Ishikawa (cell line): ENCODE data around the gene ELAVL2.

Experiments
- CEBPB ChIP-seq: IDR thresholded peaks from 2 replicates; pipeline ENCODE4 v1.6.1; 2012
- CREB1 ChIP-seq: IDR thresholded peaks from 2 replicates; pipeline ENCODE4 v1.6.1; 2012; ENCODE audit warnings: low read depth
- EGR1 ChIP-seq: IDR thresholded peaks from 2 replicates; pipeline ENCODE4 v1.6.1; 2012
- EP300 ChIP-seq: IDR thresholded peaks from 2 replicates; pipeline ENCODE4 v1.6.1; 2012; ENCODE audit warnings: borderline replicate concordance
- FOXM1 ChIP-seq: IDR thresholded peaks from 2 replicates; pipeline ENCODE4 v1.6.1; 2012; ENCODE audit warnings: low read depth, borderline replicate concordance
- NFIC ChIP-seq: IDR thresholded peaks from 2 replicates; pipeline ENCODE4 v1.6.1; 2012
- RAD21 ChIP-seq: IDR thresholded peaks from 2 replicates; pipeline ENCODE4 v1.6.1; 2012; ENCODE audit warnings: low read depth
- TAF1 ChIP-seq: IDR thresholded peaks from 2 replicates; pipeline ENCODE4 v1.6.1; 2012; ENCODE audit warnings: low read depth, mild to moderate bottlenecking
- TCF12 ChIP-seq: IDR thresholded peaks from 2 replicates; pipeline ENCODE4 v1.6.1; 2012; ENCODE audit warnings: low read depth
- TEAD4 ChIP-seq: IDR thresholded peaks from 2 replicates; pipeline ENCODE4 v1.6.1; 2012
- YY1 ChIP-seq: IDR thresholded peaks from 2 replicates; pipeline ENCODE4 v1.6.1; 2012; ENCODE audit warnings: low read depth
- ZBTB7A ChIP-seq: IDR thresholded peaks from 2 replicates; pipeline ENCODE4 v1.6.1; 2012; ENCODE audit warnings: low read depth
- TF ChIP-seq, protein P1 (sequence below): IDR thresholded peaks from 2 replicates; pipeline ENCODE4 v1.6.1; 2012
- TF ChIP-seq, protein P2 (sequence below): IDR thresholded peaks from 2 replicates; pipeline ENCODE4 v1.6.1; 2012; ENCODE audit warnings: low read depth, mild to moderate bottlenecking
- TF ChIP-seq, protein P3 (sequence below): IDR thresholded peaks from 2 replicates; pipeline ENCODE4 v1.6.1; 2012

Gene ELAVL2

DNA sequence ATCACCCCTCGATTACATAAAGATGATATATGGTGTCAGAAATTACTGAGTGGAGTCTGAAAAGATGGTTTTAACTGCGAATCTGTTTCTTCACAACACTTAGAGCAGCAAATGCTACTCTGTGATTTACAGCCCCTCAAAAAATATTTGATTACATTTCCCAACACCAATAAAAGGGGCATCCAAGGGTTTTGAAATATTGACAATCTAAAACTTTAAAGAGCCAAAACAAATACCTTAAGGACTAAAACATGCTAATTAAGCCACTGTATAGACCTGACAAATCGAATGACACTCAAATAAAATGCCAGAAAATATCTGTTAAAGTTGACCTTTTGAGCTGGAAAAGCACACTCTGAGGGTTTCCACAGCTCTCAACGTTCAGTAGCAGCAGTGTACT is 73.2 kb downstream of the ELAVL2 start:
- TF ChIP-seq YY1 (no peak), TEAD4 (no peak), ZBTB7A (no peak), TAF1 (no peak), RAD21 (no peak), CREB1 (no peak), EGR1 (no peak), FOXM1 (no peak), CEBPB (no peak), TCF12 (no peak), NFIC (no peak)
- TF ChIP-seq, protein P1, sequence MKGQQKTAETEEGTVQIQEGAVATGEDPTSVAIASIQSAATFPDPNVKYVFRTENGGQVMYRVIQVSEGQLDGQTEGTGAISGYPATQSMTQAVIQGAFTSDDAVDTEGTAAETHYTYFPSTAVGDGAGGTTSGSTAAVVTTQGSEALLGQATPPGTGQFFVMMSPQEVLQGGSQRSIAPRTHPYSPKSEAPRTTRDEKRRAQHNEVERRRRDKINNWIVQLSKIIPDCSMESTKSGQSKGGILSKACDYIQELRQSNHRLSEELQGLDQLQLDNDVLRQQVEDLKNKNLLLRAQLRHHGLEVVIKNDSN: no peak
- TF ChIP-seq, protein P2, sequence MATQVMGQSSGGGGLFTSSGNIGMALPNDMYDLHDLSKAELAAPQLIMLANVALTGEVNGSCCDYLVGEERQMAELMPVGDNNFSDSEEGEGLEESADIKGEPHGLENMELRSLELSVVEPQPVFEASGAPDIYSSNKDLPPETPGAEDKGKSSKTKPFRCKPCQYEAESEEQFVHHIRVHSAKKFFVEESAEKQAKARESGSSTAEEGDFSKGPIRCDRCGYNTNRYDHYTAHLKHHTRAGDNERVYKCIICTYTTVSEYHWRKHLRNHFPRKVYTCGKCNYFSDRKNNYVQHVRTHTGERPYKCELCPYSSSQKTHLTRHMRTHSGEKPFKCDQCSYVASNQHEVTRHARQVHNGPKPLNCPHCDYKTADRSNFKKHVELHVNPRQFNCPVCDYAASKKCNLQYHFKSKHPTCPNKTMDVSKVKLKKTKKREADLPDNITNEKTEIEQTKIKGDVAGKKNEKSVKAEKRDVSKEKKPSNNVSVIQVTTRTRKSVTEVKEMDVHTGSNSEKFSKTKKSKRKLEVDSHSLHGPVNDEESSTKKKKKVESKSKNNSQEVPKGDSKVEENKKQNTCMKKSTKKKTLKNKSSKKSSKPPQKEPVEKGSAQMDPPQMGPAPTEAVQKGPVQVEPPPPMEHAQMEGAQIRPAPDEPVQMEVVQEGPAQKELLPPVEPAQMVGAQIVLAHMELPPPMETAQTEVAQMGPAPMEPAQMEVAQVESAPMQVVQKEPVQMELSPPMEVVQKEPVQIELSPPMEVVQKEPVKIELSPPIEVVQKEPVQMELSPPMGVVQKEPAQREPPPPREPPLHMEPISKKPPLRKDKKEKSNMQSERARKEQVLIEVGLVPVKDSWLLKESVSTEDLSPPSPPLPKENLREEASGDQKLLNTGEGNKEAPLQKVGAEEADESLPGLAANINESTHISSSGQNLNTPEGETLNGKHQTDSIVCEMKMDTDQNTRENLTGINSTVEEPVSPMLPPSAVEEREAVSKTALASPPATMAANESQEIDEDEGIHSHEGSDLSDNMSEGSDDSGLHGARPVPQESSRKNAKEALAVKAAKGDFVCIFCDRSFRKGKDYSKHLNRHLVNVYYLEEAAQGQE: no peak
- TF ChIP-seq, protein P3, sequence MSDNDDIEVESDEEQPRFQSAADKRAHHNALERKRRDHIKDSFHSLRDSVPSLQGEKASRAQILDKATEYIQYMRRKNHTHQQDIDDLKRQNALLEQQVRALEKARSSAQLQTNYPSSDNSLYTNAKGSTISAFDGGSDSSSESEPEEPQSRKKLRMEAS: no peak

DNA sequence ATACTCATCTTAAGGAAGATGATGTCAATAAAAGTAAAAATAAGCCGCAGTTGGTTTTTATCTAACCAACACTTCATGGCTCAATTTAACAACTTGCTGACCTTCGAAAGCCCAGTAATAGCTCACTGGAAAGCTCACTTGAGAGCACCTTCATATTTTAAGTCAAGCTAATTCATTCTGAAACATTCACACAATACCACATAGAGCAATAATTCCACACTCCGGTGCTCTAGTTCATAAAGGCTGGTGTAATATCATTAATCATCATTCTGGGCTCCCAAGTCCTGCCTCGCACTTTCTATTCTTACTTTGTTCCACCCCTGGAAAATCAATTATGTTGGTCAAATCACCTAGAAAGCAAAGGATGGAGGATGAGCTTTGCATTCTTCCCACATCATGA is 74.4 kb downstream of the ELAVL2 start:
- no peak for TF ChIP-seq CEBPB
- TF ChIP-seq TEAD4: no peak
- no peak for TF ChIP-seq RAD21
- no peak for TF ChIP-seq CREB1
- TF ChIP-seq, protein P2: no peak
- no peak for TF ChIP-seq YY1
- TF ChIP-seq TAF1: no peak
- TF ChIP-seq FOXM1: no peak
- TF ChIP-seq TCF12: no peak
- no peak for TF ChIP-seq NFIC
- TF ChIP-seq, protein P1: no peak
- no peak for TF ChIP-seq ZBTB7A
- no peak for TF ChIP-seq EP300
- TF ChIP-seq, protein P3: no peak
- TF ChIP-seq EGR1: no peak

DNA sequence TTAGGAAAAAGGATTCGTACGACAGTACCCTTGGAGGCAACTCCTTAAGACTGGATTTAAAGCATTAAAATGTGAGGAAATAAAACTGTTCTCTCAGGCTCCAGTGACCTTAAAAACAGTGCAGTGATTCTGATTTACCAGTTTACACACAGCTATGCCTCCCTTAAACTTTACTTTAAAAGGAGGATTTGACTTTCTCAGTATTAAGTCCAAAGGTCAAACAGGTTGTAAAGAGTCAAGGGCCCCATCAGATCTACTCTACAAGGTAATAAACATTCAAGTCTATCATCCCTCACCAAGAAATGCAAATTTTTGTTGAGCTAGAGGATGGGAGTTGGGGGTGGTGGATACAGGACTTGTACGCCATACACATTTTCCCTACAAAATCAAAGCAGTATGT is 75.2 kb downstream of the ELAVL2 start:
- TF ChIP-seq, protein P3: no peak
- TF ChIP-seq YY1: no peak
- no peak for TF ChIP-seq ZBTB7A
- no peak for TF ChIP-seq TAF1
- no peak for TF ChIP-seq TEAD4
- no peak for TF ChIP-seq EGR1
- TF ChIP-seq EP300: no peak
- TF ChIP-seq RAD21: no peak
- TF ChIP-seq CREB1: no peak
- TF ChIP-seq, protein P1: no peak
- TF ChIP-seq TCF12: no peak
- no peak for TF ChIP-seq FOXM1
- TF ChIP-seq CEBPB: no peak
- no peak for TF ChIP-seq NFIC
- TF ChIP-seq, protein P2: no peak
